NCI-H526 (cell line): Measurements from ENCODE around the gene CACNA2D3.
A peak's percentile ranks its signal among the peaks of the same experiment; 100 is the strongest.

ENCODE experiments used
- DNase-seq, 2 experiments: peaks; one replicate each; lab custom pipeline; 2025; lab: John Stamatoyannopoulos, UW

The CACNA2D3 gene

DNA sequence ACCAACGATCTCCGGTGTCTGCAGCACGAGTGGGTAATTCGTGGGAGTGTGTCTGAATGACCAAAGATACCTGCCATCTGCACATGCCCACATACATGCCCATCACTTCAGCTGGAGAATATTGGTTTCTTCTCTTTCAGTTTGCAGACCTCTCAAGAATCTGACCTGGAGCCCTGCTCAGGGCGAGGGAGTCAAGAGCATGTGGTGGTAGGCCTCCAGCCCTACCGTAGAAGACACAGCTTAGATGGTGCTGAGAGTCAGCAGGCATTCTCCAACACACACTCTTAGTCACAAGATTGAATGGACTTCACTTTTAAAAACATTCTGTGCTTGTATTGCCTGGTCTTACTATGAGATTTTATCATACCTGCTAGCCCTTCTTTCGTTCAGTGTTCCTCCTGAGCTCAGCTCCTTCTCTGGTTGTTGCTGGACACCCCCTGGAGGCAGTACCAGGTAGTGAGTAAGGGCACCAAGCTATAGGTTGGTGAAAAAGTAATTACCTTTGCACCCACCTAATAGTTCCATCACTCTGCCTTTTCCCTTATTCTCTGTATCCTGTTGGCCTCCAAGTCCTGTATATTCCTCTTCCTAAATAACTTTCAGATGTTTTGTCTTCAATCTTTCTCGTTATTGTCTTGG, 252.0 kb downstream of the CACNA2D3 start:
- peak; percentile 34 to 54 for DNase-seq

DNA sequence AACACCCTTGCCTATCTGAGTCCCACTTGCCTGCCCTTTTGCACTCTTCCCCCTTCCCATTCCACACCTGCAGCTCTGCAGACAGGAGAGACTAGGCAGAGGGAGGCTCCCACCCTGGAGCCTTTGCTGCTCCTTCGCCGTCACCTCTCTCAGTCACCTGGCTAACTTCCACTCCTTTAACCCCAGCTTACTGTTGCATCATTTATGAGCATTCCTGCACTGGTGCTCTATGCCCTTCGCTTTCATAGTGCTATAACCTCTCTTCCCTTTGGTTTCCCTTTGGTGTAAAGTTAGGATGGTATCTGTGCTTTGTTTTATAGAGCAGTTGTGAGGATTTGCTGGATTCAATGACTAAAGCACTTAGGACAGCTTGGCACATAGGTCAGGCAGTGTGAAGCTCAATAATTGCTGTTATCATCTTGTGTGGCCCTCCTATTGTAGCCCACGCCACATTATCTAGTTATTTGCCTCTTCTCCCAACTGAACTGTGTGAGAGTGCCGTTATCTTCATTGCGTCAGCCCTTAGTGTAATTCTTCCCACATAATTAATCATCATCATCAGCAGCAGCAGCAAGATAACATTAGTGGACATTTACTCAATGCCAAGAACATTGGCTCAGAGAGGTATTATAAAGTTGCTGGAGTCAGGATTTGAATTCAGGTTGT, 253.9 kb downstream of the CACNA2D3 start:
- no peak for DNase-seq

DNA sequence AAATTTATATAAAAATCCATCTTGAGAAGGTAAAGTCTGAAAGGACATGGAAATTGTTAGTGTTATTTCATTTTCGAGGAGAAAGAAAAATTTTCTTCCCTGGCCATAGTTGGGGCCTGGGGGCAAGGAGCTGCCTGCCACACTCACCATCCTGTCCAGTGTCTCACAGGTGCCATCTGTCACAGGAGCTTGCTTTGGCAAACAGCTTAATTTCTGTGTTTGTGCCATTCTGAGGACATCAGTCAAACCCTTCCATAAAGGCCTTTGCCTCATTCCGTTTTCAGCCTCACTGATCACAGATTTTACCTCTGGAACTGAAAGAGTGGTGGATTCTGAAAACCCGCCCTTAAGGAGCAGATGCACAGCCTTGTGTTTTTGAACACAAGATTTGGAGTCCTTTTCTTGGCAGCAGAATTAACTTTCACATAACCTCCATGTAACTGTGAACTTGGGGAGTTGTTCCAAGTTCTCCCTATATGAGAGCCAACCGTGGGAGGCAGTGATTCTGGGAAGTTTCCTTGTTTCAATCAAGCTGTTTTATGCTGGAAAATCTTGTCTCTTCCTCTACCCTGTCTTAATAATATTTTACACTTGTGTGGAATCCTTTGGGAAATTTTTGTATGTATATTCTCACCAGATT, 254.7 kb downstream of the CACNA2D3 start:
- DNase-seq = no peak

DNA sequence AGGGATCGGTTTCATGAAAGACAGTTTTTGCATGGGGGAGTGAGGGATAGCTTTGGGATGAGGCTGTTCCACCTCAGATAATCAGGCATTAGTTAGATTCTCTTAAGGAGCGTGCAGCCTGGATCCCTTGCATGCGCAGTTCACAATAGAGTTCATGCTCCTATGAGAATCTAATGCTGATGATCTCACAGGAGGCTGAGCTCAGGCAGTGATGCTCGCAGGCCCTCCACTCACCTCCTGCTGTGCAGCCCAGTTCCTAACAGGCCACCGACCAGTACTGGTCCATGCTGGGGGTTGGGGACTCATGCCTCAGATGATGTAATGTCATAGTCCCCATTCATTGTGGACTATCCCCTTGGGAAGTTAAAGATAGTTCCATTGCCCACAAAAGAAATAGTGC, 255.8 kb downstream of the CACNA2D3 start:
- no peak for DNase-seq

DNA sequence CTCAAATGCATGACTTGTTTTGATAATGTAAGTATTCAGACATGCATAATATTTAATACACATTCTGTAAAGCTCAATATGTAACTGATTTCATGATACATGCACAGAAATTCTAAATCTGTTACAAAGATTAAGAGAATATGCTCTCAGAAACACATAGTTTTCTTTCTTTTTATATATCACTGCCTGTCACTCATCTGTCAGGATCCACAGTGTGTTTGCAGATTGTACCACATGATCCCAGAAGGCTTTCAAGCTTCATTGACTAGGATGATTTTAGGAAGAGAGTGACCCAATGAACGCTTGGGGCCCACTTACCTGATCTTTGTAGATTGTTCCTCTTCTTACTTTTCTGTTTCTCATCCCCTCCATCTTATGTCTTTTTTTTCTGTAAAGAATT, 261.9 kb downstream of the CACNA2D3 start:
- no peak for DNase-seq

DNA sequence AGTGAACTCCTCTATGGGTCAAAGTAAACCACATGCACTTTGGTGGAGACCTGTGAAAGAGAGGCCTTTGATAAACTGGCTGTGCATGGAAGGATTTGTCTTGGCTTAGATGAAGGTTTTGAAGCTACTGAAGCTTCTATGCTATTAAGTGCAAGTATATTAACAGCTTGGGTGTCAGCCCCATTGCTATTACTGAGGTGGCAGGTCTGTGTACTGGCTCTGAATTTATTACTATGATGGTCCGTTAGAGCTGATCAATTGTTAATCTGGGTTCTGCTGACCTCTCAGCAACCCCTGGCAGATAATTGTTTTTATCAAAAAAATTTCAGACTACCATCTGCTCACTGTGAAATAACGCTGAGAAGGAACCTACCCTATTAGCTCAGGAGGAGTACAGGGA, 268.2 kb downstream of the CACNA2D3 start:
- no peak for DNase-seq

DNA sequence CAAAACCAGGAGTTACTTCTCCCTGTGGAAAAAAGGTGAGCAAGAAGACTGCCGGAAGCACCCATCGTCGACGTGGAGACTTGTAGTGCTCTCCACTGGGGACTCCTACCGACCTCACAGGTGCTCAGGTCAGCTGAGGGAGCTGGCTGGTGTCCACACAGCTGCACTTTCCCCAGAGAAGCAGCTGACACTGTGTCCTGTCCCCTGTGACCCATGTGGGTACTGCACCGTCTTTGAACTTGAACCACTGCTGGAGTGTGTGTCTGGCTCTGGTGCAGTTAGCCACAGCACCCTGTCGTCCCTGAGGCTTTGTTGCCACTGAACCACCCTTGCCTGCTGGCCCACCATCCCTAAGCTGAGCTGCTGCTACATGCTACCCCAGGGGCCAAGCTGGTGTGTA, 270.8 kb downstream of the CACNA2D3 start:
- DNase-seq = no peak

DNA sequence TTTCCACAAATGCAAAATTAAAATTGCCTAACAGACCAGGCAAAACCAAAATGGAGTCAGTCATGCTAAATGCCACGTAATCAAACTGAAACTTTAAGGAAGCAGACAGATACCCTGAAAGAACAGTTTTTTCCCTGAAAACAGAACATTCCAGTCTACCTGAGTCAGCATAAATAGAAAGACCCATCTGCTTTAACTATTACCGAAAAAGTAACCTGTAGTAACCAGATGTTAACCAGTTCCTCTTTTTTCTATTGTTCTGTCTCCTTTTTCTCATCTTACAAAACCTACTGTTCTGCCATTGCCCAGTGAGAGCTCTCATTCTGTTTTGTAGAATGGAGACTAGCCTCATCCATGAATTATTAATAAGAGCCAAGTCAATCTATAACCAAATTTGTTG, 286.0 kb downstream of the CACNA2D3 start:
- DNase-seq = no peak

DNA sequence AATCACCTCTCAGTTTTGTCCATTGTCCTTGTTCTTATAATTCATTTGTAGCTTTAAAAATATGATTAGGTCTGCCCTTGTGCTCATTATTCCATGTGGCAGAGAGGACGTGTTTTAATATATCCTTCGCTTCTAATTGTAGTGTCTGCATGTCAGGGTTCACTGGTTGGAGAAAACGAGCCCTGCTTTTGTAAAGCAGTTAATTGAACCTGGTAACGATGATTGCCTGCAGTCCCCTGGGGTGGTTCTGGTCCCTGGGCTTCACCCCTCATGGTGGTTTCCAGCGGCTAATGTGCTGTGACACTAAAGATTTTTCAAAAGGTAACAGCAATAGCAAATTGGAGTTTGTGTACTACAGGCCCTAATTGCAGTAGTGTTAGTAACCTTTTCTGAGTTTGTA, 299.6 kb downstream of the CACNA2D3 start:
- DNase-seq = peak; percentile 48 to 68

DNA sequence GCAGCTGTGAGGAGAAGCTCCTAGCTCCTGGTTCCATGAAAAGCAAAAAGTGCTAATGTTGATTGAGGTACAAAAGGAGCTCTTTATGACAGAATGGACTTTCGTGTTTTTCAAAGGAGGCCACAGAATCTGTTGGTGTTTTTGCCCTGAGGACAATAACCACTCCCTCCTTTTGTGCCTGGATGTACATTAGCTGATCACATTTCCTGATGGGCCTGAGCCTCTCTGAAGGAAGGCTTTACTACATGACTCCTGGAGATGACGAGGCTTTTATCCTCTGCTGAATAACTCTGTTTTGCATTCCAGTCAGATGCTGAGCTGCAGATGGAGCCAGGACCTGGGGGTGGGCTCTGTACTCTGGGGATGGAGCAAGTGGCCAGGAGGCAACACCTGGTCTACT, 301.9 kb downstream of the CACNA2D3 start:
- DNase-seq = peak; percentile 84 to 87

DNA sequence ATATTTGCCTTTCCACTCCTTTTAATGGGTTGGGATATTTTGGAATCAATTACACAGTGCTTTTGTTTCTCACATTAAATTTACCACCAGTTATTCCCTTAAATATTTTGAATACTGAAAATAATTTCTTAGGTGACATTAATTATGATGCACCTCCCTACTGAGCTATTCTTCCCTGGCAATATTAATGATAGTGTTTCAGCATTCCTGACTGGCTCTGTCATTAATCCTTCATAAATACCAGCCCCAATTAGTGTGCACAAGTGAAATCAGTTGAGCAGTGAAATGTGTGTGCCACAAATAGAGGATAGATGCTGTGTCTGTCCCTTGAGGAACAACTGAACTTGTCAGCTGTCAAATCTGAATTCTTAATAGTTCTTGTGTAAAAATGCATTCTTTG, 304.0 kb downstream of the CACNA2D3 start:
- no peak for DNase-seq

DNA sequence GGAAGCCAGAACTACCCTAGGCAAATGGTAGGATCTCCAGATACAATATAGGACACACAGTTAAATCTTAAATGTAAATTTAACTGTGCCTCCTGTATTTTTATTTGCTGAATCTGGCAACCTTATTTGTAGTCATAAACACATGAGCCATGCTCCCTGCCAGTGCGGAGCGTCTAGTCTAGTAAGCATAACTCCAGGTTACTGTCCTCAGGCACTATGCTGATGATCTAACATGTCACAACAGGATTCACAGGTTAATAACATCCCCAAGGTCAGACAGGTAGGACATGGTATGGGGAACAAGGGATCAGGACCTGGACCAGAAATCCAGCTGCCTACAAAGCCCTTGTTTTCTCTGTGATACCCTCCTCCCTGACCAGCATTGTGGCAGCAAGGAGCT, 305.1 kb downstream of the CACNA2D3 start:
- peak; percentile 55 to 68 for DNase-seq

DNA sequence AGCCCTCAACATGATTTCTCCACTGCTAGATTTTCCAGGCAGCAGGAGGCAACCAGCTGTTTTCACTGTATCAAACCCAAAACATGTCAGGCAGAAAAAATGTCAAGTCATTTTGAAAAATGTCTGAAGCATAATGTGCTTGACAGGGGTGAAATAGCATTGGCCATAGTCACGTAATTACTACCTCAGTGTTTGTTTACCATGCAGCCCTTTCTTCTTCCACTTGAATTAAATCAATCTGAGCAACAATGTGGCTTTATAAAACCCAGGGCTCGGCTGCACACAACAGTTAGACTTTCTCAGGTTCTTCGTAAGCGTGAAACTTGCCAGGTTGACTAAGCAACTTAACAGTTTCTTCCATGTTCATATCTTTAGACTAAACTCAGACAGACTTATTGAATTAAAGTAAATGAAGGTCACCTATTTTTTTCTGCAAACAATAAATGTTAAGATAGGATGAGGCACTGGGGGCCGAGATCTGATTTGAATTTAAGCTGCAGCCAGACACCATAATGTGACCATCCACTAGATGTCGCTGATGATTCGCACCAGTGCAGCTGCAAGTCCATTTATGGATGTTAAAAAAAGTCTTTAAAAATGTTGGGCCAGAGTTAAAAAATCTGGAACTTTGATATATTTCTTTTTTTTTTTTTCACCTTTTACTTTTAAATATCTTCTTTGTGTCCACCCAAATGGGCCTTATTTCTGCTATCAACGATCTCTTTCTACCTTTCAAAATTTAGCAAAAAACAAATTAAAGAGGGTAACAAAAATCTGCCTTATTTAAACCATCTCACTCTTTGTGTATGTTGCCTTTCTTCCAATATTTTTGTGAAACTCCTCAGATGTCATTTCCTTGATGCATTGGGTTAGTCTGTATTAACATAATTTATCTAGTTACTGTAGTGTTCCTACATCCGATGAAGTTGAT, 305.9 kb downstream of the CACNA2D3 start:
- peak; percentile 30 to 76 for DNase-seq

DNA sequence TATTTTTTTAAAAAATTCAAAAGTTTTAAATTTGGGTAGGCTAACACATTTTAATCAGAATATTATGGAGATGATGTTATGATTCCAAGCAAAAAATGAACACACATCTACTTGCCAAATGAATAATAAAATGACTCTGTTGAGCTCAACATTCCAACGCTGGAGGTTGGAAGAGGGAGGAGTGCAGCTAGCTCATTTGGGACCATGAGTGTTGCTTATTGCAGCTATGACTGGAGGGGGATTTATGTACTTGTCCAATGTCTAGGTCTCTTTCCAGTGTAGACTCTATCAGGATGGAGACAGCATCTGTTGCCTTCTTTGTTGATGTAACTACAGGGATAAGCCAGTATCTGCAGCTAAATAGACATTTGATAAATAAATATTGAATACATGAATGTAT, 310.6 kb downstream of the CACNA2D3 start:
- DNase-seq = no peak

DNA sequence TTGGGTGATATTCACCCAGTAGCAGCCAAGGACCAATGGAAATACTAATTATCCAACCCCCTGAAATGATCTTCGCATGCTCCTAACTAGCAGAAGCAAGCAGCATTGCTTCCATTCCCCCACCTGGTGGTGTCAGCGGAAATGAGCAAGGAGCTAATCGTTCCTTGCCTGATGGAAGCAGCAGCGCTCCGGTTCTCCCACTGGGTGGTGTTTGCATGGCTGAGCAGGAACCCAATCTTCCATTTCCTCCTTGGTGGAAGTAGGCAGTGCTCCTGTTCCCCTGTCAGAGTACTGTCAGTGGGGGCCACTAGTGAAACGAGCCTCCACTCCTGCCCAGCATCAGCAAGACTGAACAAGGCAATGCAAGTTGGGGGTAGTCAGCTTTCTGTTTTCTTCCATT, 311.5 kb downstream of the CACNA2D3 start:
- peak; percentile 43 to 77 for DNase-seq

DNA sequence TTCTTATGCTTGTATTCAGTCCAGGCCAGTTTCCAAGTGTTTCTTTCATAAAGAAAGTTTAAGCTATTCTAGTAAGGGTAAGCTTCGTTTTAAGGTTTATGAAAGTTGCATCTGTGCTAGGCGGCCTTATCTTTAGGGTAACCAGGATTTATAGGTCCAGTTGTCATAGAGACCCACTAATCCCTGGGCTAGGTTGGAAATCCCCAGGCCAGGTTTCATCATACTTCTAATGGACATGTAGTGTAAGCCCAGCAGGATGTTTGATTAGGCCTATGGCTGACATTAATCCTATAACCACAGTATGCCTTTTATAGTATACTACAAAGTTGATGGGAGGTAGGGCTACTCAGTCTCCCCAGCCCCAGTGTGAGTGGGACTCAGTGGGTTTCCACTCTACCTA, 312.4 kb downstream of the CACNA2D3 start:
- no peak for DNase-seq

DNA sequence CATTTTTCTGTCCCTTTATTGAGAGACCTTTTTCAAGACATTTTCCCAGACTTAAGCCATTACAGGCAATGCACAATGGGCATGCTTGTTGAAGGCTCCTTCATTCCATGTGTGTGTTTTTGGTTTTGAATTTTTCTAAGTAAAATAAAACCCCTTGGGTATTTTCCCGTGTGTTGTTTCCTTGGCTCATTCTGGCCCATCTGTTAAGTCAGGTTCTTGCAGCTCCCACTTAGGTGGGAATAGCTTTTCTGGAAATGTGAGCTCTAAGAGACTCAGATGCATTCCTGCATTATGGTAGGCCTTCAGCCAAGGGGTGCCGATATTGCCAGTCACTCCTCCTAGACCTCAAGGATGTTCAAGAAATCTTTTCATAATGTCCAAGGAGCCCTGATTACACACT, 314.9 kb downstream of the CACNA2D3 start:
- no peak for DNase-seq

DNA sequence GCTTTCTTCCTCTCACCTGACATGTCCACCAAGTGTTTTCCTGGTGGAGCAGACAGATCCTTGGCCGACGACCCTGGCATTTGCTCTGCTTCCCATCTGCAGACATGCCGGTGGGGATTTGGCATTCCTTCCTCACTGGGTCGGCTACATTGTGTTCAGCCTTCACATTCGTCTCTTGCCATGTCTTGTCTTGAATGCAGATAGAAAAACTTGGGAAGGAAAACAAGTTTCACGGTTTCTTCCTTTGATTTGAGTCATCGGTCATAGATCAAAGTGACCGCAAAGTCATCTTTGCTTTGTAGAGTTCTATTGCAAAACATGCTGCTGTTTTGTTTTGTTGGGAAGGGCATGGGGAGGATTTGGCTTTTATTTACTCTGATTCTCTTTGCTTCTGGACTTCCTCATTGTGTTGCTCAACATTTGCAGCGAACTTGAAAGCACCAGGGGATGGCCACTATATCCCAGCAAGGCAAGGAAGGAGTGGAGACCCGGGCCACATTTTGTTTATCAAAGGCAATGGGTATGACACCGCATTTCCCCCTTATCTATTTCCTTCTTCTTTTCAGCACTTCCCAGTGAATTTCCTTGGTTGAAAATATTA, 321.3 kb downstream of the CACNA2D3 start:
- DNase-seq = no peak

DNA sequence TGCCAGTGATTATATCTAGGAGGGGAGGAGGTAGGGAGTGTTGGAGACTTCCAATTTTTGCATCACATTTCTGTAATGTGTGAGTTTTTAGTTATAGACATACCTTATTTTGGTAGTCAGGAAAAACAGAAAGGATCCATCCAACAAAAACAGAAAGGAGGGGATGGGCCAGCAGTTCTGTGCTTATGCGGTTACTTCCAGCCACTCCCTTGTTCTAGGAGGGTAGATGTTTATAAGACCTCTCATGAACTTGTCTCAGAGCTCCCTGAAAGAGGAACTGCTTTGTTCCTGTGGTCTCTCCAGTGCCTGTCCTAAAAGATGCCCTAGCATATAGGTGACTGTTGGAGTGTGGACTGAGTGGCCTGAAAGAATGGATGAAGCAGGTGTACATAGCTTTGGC, 323.3 kb downstream of the CACNA2D3 start:
- no peak for DNase-seq

DNA sequence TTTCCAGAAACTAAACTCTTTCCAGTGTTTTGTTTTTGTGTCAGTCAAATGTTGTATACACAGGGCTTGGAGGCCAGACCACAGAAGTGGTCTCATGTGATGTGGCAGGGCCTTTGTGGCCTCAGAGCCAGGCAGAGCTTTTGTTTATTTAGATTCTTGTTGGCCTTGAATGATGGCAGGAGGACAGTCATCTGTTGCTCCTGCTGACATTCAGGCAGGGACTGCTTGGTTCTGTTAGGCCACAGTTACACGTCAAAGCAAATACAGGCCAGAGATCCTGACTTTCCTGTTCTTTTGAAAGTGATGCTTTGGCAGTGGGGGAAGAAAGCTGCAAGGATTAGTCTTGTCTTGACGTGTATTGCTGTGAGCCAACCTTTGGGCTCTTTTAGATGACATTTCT, 325.1 kb downstream of the CACNA2D3 start:
- DNase-seq = no peak

DNA sequence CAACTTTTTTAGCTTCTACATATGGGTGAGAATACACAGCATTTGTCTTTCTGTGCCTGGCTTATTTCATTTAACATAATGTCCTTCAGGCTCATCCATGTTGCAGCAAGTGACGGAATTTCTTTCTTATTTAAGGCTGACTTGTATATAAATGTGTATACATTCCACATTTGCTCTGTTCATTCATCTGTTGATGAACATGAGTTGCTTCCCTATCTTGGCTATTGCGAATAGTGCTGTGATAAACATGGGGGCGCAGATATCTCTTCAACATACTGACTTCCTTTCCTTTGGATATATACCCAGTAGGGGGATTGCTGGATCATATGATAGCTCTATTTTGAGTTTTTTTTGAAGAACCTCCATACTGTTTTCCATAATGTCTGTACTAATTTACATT, 332.5 kb downstream of the CACNA2D3 start:
- no peak for DNase-seq

DNA sequence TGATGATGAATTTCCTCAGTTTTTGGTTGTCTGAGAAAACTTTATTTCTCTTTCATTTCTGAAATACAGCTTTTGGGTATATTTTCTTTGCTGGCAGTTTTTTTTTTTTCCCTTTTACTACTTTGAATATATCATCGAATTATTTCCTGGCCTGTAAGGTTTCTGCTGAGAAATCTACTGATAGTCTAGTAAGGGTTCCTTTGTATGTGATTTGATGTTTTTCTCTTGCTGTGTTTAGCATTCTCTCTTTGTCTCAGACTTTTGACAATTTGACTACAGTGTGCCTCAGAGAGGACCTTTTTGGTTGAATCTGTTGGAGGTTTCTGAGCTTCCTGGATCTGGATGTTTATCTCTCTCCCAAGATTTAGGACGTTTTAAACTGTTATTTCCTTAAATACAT, 336.0 kb downstream of the CACNA2D3 start:
- DNase-seq = no peak
